ENCODE results near the gene NR5A1.

The NR5A1 gene

GRCh38 chr9:124468061-124468740 is 39.0 kb downstream of the NR5A1 start:
- DNase-seq (ENCODE audit: insufficient read length, low spot score) (no peak), FAIRE-seq (no peak)

GRCh38 chr9:124467410-124468060 is 39.7 kb downstream of the NR5A1 start:
- no peak for FAIRE-seq
- DNase-seq (ENCODE audit: insufficient read length, low spot score): no peak

DNA sequence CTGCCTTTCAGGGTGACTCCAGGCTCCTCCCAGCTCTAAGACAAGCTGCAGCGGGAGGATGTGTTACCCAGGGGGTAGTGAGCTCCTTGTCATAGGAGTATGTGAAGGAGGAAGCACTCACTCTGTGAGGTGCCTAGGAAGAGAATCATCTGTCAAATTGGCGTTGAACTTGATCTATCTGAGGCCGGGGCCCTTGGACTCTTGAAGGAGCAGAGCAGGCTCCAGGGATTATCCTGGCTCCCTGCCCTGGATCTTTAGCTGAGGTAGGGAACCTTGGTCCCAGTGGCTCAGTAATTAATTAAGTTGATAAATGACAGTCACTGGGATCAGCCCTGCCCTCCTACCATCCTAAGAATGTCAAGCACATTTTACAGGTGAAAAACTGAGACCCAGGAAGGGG is 41.5 kb downstream of the NR5A1 start:
- FAIRE-seq: no peak
- DNase-seq (ENCODE audit: insufficient read length, low spot score): no peak

GRCh38 chr9:124462739-124463138 is 44.5 kb downstream of the NR5A1 start:
- FAIRE-seq (no peak), DNase-seq (ENCODE audit: insufficient read length, low spot score) (no peak)

DNA sequence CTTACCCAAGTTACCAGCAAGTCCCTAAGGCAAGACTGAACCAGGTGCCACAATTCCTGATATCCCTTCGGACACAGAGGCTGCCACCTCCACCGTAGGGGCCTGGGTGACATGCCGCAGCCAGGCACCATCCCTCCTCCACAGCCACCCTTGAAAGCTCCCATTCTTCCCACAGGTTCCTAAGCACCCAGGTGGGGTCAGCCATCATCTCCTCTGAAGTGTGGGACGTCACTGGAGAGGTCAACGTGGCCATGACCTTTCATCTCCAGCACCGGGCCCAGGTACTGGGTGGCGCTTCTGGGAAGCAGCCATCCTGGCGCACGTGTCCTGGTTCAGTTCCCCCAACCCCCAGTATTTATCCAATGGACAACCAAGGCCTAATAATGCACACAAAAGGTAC is 48.8 kb downstream of the NR5A1 start:
- FAIRE-seq: no peak
- DNase-seq (ENCODE audit: insufficient read length, low spot score): no peak

DNA sequence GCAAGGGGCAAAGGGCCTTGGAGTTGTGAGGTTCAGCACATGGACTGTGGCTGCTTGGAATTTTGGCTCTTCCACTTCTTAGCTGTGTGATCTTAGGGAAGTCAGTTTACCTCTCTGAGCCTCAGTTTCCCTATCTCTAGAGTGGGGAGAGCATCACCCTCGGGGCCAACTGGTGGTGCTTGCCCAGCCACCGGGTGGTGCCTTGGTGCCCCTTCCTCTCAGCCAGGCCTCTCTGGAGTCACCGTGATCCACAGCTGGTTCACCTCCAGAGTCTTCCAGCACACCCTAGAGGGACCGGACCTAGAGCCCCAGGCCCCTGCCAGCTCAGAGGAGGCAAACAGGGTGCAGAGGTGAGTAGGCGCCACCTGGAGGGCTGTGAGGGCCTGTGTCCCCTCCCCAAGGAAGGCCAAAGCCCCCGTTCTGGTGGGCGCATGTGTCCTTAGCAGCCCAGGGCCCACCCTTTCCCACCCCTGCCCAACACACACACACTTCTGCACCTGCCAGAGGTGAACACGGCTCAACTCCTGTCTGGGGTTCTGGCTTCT is 49.2 kb downstream of the NR5A1 start:
- FAIRE-seq: no peak
- DNase-seq (ENCODE audit: insufficient read length, low spot score): no peak

DNA sequence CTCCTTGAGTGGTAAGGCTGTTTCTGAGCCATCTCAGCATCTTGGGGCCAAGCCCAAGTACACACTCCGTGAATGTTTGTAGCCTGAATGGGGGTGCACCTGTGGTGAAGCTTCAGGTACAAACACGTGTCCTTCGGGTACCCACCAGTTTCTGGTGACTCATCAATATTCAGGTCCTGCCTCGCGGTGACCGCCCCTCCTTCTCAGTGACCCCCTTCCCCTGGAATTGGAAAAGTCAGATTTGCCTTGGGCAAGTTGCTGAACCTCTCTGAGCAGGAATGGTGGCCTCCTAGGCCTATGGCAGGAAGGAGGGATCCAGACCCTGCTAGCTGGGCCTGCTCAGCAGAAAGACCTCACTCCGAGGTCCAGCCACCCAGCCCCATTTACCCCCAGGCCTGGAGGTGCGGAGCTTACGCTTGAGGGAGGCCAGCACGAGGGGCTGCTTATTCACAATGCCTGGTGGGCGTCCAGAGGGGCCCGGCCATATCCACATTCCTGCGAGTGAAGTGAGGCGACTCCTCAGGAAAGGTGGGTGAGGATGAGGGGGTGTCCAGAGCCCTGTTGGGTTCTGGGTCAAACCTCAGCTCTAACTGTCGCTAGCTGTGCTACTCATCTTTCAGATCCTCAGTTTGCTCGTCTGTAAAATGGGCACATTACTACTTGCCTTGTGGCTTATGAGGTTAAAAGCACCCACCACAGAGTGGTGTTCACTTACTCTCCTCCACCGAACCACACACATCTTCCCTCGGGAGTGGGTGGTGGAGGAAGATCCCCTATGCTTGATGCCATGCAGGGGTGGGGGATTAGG is 49.9 kb downstream of the NR5A1 start:
- FAIRE-seq (no peak), DNase-seq (ENCODE audit: insufficient read length, low spot score) (no peak)

DNA sequence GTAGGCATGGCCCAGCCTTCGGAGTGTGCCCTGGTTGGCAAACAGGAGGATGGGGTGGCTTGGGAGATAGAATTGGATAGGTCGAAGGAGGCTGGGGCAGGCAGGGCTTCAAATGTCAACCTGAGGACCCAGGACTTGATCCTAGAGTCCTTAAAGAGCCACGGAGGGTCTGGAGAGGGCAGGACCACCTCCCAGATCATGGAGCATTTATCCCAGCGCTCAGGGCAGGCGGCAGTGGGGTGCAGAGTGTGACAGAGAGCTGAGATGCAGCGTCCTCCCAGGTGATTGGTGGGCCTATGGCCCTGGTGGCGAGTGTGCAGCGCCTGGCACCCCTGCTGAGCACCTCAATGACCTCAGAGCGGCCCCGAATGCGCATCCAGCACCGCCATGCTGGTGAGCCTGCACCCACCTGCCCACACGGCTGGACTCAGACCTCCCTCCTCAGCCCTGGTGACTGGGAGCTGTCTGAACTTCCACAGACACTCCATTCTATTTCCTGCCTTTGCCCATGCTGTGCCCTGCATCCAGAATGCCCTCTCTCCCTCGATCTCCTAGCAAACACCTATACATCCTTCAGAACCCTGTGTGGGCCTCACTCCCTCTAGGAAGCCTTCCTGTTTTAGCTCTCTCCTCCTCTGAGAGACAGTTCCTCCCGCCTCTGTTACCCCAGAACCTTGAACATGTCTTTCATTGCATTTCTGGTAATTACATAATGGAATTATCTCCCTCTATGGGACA is 50.7 kb downstream of the NR5A1 start:
- FAIRE-seq (no peak), DNase-seq (ENCODE audit: insufficient read length, low spot score) (no peak)

DNA sequence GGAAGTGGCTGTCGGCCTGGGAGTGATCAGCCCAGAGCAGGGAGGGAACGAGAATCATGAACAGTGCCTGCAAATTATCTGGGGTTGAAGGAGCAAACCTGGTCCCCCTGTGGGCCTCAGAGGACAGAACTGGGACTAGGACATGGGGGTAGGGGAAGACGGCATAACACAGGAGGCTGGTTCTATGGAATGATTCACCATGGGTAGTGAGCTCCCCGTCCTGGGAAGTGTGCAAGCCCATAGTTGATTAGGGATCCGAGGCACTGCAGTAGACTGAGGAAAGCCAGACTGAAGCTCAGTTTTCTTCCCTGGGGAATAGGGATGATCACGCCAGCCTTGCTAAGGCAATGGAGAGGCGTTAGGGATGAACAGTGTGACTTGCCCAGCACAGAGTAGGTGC is 51.4 kb downstream of the NR5A1 start:
- no peak for DNase-seq (ENCODE audit: insufficient read length, low spot score)
- no peak for FAIRE-seq

DNA sequence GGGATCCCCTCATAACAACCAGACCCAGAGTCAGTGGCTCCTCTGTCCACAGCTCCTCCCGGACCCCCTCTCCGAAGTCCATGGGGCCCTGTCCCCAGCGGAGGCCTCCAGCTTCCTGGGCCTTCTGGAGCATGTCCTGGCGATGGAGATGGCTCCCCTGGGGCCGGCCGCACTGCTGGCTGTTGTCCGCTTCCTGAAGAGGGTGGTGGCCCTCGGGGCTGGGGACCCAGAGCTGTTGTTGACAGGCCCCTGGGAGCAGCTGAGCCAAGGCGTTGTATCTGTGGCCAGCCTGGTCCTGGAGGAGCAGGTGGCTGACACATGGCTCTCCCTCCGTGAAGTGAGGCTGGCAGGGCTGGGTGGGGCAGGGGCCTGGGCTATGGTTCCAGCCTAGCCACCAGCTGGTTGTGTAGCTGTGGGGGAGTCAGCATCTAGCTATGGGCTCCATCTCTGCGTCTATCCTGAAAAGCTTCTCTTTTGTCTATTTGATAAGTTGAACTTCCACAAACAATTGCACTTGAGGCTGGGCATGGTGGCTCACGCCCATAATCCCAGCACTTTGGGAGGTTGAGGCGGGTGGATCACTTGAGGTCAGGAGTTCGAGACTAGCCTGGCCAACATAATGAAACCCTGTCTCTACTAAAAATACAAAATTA is 52.3 kb downstream of the NR5A1 start:
- FAIRE-seq (no peak), DNase-seq (ENCODE audit: insufficient read length, low spot score) (no peak)

GRCh38 chr9:124454296-124454695 is 52.9 kb downstream of the NR5A1 start:
- FAIRE-seq: no peak
- DNase-seq (ENCODE audit: insufficient read length, low spot score): no peak

DNA sequence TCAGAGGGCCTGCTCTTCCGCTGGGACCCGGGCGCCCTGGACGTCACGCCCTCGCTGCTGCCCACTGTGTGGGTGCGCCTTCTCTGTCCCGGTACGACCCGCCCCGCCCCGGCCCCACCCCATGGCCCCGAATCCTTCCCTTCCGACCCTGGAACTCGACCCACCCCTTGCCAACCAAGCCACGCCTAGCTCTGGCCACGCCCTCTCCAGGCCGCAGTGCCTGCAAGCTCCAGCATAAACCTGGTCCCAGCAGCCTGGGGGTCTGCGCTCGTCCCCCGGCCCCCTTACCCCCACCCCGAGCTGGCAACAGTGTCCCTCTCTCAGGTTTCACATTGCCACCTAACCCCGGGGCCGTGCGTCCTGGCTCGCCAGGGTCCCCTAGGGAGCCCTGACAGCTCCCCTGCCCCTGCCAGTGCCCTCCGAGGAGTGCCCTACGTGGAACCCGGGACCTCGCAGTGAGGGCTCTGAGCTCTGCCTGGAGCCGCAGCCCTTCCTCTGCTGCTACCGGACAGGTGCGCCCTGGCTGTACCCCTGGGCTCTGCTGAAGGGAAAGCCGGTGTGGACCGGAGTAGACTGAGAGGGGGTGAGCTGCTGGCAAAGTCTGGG is 53.5 kb downstream of the NR5A1 start:
- FAIRE-seq (no peak), DNase-seq (ENCODE audit: insufficient read length, low spot score) (no peak)

- FAIRE-seq (no peak), DNase-seq (ENCODE audit: insufficient read length, low spot score) (no peak)
These were observed 54.2 kb downstream of the NR5A1 start for GRCh38 chr9:124452841-124453585.

DNA sequence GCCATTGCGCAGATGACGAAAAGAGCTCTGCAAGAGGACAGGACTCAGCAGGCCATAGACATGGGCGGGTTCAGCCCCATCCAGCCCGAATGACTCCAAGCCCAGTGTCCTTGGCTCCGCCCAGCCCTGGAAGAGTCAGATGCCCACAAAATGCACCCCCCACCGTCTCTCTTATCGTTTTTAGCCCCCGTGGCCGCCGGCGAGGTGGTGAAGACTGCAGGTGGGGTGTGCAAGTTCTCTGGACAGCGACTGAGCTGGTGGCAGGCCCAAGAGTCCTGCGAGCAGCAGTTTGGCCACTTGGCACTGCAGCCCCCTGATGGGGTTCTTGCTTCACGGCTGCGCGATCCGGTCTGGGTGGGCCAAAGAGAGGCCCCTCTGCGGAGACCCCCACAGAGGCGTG is 54.9 kb downstream of the NR5A1 start:
- DNase-seq (ENCODE audit: insufficient read length, low spot score) (no peak), FAIRE-seq (no peak)

GRCh38 chr9:124450931-124451661 is 56.1 kb downstream of the NR5A1 start:
- FAIRE-seq: no peak
- DNase-seq (ENCODE audit: insufficient read length, low spot score): no peak

GRCh38 chr9:124450241-124450924 is 56.8 kb downstream of the NR5A1 start, which contains the start of gene ADGRD2:
Gene ADGRD2 (plus strand): TSS chr9:124450451. CDS start chr9:124451667, 1,216 bp downstream.
- no peak for FAIRE-seq
- DNase-seq (ENCODE audit: insufficient read length, low spot score): no peak

DNA sequence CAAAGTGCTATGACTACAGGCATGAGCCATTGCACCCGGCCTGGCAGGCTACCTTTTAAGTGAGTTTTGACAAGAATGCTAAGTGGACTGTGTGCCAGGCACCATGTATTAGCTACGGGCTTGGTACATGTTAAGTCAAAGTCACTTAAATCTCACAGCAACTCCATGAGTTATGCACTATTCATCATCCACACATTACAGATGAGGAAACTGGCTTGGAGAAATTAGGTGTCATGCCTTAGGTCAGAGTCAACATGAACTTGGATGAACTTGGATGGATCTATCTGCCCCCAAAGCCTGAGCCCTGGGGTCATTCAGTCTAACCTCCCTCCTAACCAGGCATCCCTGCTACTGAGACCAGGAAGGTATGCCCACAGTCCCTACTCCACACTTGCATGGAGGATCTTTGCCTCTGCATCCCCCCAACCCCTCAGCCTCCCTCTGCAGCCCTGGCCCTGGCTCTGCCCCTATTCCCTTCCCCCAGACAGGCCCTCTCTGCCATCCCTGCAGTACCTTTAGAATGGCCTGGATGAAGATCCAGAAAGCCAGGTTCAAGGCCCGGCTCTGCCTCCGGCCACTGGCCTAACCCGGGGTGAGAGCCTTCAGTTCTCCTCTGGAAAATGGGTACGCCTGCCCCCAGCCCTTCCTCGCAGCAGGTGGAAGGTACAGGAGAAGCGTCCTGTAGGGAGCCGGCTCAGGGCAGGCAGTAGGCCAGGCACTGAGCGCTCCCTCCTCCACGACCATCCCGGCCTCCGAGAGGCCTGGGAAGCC is 57.6 kb downstream of the NR5A1 start:
- no peak for DNase-seq (ENCODE audit: insufficient read length, low spot score)
- no peak for FAIRE-seq

Data from HTR-8/SVneo (cell line).